Esophagus muscularis mucosa (tissue), 4 donors: Measurements from ENCODE around the gene A4GALT. TPM values are rescaled to one million over a fixed set of nuclear protein-coding genes. Genes with fewer than 3 reads are reported as not detected.

ENCODE experiments used
- DNase-seq: peaks from one replicate; pipeline ENCODE4 v3.0.0-alpha.2; 2017; ENCODE audit errors: extremely low spot score
- H3K27ac ChIP-seq, 4 donors: fragments of 200-600 bp; sonication (generic); replicated peaks in 1 of 4; 1 replicate in 3 of 4; 2 replicates in 1 of 4; pipeline ENCODE4 v1.5.1; 2016 to 2019; ENCODE audit warnings: mild to moderate bottlenecking in 1 of 4
- H3K27me3 ChIP-seq, 4 donors: fragments of 200-600 bp; sonication (generic); one replicate each; pipeline versions ENCODE4 v1.5.1 to v1.6.0; 2016 to 2019
- H3K36me3 ChIP-seq, 4 donors: fragments of 200-600 bp; sonication (generic); one replicate each; pipeline ENCODE4 v1.5.1; 2016 to 2019
- H3K4me1 ChIP-seq, 4 donors: fragments of 200-600 bp; sonication (generic); one replicate each; pipeline ENCODE4 v1.5.1; 2016 to 2019
- H3K4me3 ChIP-seq, 4 donors: fragments of 200-600 bp; sonication (generic); 1 replicate in 2 of 4; 2 replicates in 2 of 4; pipeline ENCODE4 v1.5.1; 2016 to 2019; ENCODE audit warnings: mild to moderate bottlenecking in 4 of 4, moderate library complexity in 1 of 4
- H3K9me3 ChIP-seq, 4 donors: fragments of 200-600 bp; sonication (generic); 1 replicate in 3 of 4; 2 replicates in 1 of 4; pipeline ENCODE4 v1.5.1; 2016 to 2019
- EP300 ChIP-seq: sonication (generic); formaldehyde crosslinking; IDR thresholded peaks from one replicate; pipeline ENCODE4 v1.6.1; 2017; ENCODE audit warnings: antibody characterized with exemption
- POLR2A ChIP-seq: fragments of 450-650 bp; IDR thresholded peaks from one replicate; pipeline ENCODE4 v1.6.1; 2017; ENCODE audit warnings: antibody characterized with exemption, moderate library complexity, mild to moderate bottlenecking, low read depth
- POLR2AphosphoS5 ChIP-seq, 2 donors: sonication (generic); formaldehyde crosslinking; IDR thresholded peaks; one replicate each; pipeline ENCODE4 v1.6.1; 2017; ENCODE audit warnings: antibody characterized with exemption in 2 of 2
- WGBS: methylation state at CpG from one replicate; pipeline ENCODE4 v1.1.5; 2018; 5-methylcytosine and 5-hydroxymethylcytosine counted together
- intact Hi-C: fragments of 100-400 bp; cut with DNase I; formaldehyde crosslinking; loops from one replicate; pipeline ENCODE4 v1.15.1; 2023
- total RNA-seq, 4 donors: library from RNA; depleted of rRNA; stranded (reverse); fragments of >200 nt; gene quantifications; one replicate each; pipeline versions ENCODE4 v1.1.0 to v1.2.1, GENCODE V29; 2016
- TF ChIP-seq, protein P1 (sequence below), 3 experiments: fragments of 200-600 bp in 2 of 3; fragments of 450-650 bp in 1 of 3; sonication (generic) in 2 of 3; IDR thresholded peaks; one replicate each; pipeline ENCODE4 v1.5.1; 2017 to 2019; ENCODE audit warnings: antibody characterized with exemption in 3 of 3, mild to moderate bottlenecking in 2 of 3, moderate library complexity in 1 of 3

The A4GALT gene
- total RNA-seq, 4 donors from 2014 or later: 77.7 to 81.8 (median 79.1) TPM

- peak; percentile 95 for DNase-seq
- TF ChIP-seq EP300 (no peak), POLR2AphosphoS5 (IDR thresholded peaks at IDR 0.05) (peak; percentile 62 to 64), POLR2A (peak; percentile 24)
- TF ChIP-seq, protein P1, sequence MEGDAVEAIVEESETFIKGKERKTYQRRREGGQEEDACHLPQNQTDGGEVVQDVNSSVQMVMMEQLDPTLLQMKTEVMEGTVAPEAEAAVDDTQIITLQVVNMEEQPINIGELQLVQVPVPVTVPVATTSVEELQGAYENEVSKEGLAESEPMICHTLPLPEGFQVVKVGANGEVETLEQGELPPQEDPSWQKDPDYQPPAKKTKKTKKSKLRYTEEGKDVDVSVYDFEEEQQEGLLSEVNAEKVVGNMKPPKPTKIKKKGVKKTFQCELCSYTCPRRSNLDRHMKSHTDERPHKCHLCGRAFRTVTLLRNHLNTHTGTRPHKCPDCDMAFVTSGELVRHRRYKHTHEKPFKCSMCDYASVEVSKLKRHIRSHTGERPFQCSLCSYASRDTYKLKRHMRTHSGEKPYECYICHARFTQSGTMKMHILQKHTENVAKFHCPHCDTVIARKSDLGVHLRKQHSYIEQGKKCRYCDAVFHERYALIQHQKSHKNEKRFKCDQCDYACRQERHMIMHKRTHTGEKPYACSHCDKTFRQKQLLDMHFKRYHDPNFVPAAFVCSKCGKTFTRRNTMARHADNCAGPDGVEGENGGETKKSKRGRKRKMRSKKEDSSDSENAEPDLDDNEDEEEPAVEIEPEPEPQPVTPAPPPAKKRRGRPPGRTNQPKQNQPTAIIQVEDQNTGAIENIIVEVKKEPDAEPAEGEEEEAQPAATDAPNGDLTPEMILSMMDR (IDR thresholded peaks at IDR 0.05): peak in 2 of 3 experiments; percentile 10 to 31
- Histone ChIP-seq H3K4me3 (peak within 1 kb of the TSS; percentile 89 to 95 (median 92)), H3K27me3 (no peaks in the 10 kb centered on the region), H3K9me3 (no peaks in the 10 kb centered on the region), H3K27ac (peak within 1 kb of the TSS; percentile 93 to 98 (median 96)), H3K4me1 (peaks cover 45 to 49% (median 47%) of the 10 kb centered on the region in 4 donors), H3K36me3 (no peaks in the 10 kb centered on the region)
- intact Hi-C loops: no loop called here
- WGBS: 28% methylated on average over 16 of the region's 81 CpGs
These were observed 71.2 kb downstream of the A4GALT start, which contains the start of gene CYB5R3 for GRCh38 chr22:42649246-42650099. CYB5R3 (minus strand) TSS chr22:42649392; CDS start chr22:42649315, 77 bp downstream.

GRCh38 chr22:42648368-42649245 is 72.1 kb downstream of the A4GALT start:
- TF ChIP-seq EP300 (no peak), POLR2AphosphoS5 (IDR thresholded peaks at IDR 0.05) (peak in 1 of 2 donors; percentile 77)
- H3K4me1 ChIP-seq: peaks cover 53 to 58% (median 55%) of the 10 kb centered on the region in 4 donors
- no peak for DNase-seq
- H3K27ac ChIP-seq: peak overlapping the region; percentile 93 to 98 (median 96)
- H3K36me3 ChIP-seq: no peaks in the 10 kb centered on the region
- H3K4me3 ChIP-seq: peak overlapping the region; percentile 89 to 95 (median 92)
- intact Hi-C loops: no loop called here
- no peaks in the 10 kb centered on the region for H3K9me3 ChIP-seq
- 5% methylated on average over 18 of the region's 49 CpGs for WGBS
- no peaks in the 10 kb centered on the region for H3K27me3 ChIP-seq

DNA sequence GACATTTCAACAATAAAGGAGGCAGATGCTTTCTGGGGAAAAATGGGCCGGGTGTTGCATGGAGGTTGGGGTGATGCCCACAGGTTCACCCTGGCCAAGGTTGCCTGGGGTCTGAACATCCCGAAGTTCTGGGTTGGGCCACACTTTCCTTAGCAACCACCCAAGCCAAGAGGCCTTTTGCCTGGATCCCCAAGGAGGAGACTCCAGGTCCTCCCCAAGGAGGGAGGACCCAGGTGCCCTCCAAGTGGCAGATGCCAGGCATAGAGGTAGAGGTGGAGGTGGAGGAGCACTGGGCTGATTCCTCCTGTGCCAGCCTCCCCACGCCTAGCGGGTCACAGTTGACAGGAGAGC is 72.7 kb downstream of the A4GALT start:
- intact Hi-C loops: no loop called here
- peaks cover 60 to 64% (median 61%) of the 10 kb centered on the region in 4 donors for H3K4me1 ChIP-seq
- peak overlapping the region; percentile 89 to 95 (median 92) for H3K4me3 ChIP-seq
- H3K36me3 ChIP-seq: no peaks in the 10 kb centered on the region
- no peaks in the 10 kb centered on the region for H3K9me3 ChIP-seq
- WGBS: 72% methylated on average over 4 of the region's 4 CpGs
- H3K27me3 ChIP-seq: no peaks in the 10 kb centered on the region
- no peak for TF ChIP-seq POLR2A
- TF ChIP-seq, protein P1 (IDR thresholded peaks at IDR 0.05): no peak
- no peak for TF ChIP-seq EP300
- TF ChIP-seq POLR2AphosphoS5 (IDR thresholded peaks at IDR 0.05): no peak
- peak overlapping the region; percentile 93 to 98 (median 96) for H3K27ac ChIP-seq
- no peak for DNase-seq

DNA sequence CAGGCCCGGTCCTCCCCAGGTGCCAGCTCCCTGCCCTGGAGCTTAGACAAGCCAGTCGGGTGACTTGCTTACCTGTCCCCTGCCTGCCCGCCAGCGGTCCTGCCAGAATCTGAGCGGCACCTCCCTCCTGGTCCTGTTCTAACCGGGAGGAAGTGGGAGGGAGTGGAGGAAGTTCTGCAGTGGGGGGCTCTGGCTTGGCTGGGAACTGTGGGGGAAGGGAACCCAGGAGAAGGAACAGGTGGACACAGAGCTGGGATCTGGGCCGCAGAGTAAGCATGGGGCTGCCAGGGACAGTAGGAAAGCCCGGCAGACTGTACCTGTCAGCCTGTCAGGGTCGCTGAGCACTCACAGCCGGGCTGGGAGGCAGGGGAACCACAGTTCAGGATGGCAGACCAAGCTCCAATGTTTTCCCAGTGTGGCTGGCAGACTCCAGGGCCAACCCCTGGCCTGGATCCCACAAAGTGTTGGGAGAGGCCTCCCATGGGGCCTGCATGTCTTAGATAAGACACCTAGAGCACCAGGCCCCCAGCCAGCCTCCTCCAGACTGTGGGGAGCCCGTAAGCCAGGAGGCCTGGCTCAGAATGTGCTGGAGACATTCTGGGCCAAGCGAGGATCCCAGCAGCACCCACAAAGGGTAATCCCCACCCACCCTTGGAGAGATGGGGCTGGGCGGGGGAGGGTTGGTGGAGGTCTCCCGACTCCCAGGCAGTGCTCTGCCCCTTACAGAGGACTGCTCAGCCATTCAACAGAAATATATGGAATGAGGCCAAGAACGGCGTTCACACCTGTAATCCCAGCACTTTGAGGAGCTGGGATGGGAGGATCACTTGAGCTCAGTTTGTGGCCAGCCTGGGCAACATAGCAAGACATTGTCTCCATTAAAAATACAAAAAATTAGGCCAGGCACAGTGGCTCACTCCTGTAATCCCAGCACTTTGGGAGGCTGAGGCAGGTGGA is 73.8 kb downstream of the A4GALT start:
- H3K4me3 ChIP-seq: peak overlapping the region; percentile 37 to 50 (median 40)
- no peaks in the 10 kb centered on the region for H3K27me3 ChIP-seq
- no peaks in the 10 kb centered on the region for H3K9me3 ChIP-seq
- H3K36me3 ChIP-seq: no peaks in the 10 kb centered on the region
- no peak for DNase-seq
- intact Hi-C loops: no loop called here
- peaks cover 71 to 75% (median 73%) of the 10 kb centered on the region in 4 donors for H3K4me1 ChIP-seq
- 28% methylated on average over 9 of the region's 16 CpGs for WGBS
- peak in 1 of 2 donors; percentile 42 for TF ChIP-seq POLR2AphosphoS5 (IDR thresholded peaks at IDR 0.05)
- TF ChIP-seq, protein P1 (IDR thresholded peaks at IDR 0.05): no peak
- peak overlapping the region; percentile 93 to 98 (median 96) for H3K27ac ChIP-seq
